Activated CD4-positive, alpha-beta T cell treated with anti-CD3 and anti-CD28 coated beads for 36 hours (primary cell): ENCODE measurements around the gene LHX2. TPM values are rescaled to one million over a fixed set of nuclear protein-coding genes. Genes with fewer than 3 reads are reported as not detected.
"Not testable (repeated sequence)": the region's sequence is repeated elsewhere in the genome, so short reads cannot be mapped to it uniquely, and the experiment has no call there.

Experiments used
- ATAC-seq: fragments of 200-7000 bp; cut with Tn5 transposase; one replicate; pipeline ENCODE4 v1.10.0; 2021; ENCODE audit warnings: mild to moderate bottlenecking, moderate library complexity
- CTCF ChIA-PET: fragments of 350-600 bp; sonication (Branson Sonifier 250); formaldehyde crosslinking; loops from one replicate; lab custom pipeline; 2021; ENCODE audit warnings: antibody characterized with exemption; lab: Charles Lee
- POLR2A ChIA-PET: fragments of 350-600 bp; sonication (Branson Sonifier 250); formaldehyde crosslinking; loops from one replicate; lab custom pipeline; 2021; ENCODE audit warnings: antibody characterized with exemption, inconsistent platforms; lab: Charles Lee
- DNase-seq: peaks from one replicate; pipeline ENCODE4 v3.0.0-alpha.2; 2020
- H3K27ac Mint-ChIP-seq: one replicate; pipeline ENCODE4 v1.8.0; 2021; ENCODE audit warnings: mixed read lengths
- H3K27me3 Mint-ChIP-seq: one replicate; pipeline ENCODE4 v1.8.0; 2021; ENCODE audit warnings: mixed read lengths
- H3K36me3 Mint-ChIP-seq: one replicate; pipeline ENCODE4 v1.8.0; 2021; ENCODE audit warnings: low read depth, mixed read lengths
- H3K4me1 Mint-ChIP-seq: one replicate; pipeline ENCODE4 v1.8.0; 2021; ENCODE audit warnings: mixed read lengths
- H3K4me3 Mint-ChIP-seq: one replicate; pipeline ENCODE4 v1.8.0; 2021; ENCODE audit warnings: mild to moderate bottlenecking, moderate library complexity, mixed read lengths
- H3K9me3 Mint-ChIP-seq: one replicate; pipeline ENCODE4 v1.8.0; 2021; ENCODE audit warnings: low read depth, mixed read lengths
- intact Hi-C, 2 experiments: fragments of 100-400 bp; cut with DNase I in 1 of 2; cut with micrococcal nuclease in 1 of 2; formaldehyde crosslinking; loops; one replicate each; pipeline versions ENCODE4 v1.14.2 to v1.15.1; 2022 to 2024; cut with DNase I, micrococcal nuclease
- total RNA-seq, 2 experiments: library from RNA; stranded (reverse); gene quantifications; one replicate each; pipeline ENCODE4 v1.2.3, GENCODE V29; 2021

Gene LHX2
- total RNA-seq, 2 experiments from 2014 or later: not detected

DNA sequence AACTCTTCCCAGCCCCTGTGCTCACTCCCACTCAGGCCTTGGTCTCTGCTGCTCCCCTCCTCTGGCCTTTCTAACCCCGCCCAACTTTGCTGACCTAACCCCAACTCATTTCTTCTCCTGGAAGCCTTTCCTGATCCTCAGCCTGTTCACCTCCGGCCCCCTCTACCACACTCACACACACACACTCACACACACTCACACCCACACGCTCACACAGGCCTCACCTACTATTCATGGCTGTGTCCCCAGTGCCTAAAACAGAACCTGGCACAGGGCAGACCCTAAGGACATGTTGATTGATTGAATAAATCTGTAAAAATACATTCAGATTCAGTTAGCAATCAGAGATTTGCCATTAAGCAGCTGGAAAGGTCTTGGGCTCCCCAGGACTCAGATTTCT lies 28.5 kb upstream of the LHX2 start:
- H3K36me3 Mint-ChIP-seq: no peaks in the 10 kb centered on the region

GRCh38 chr9:123984802-123985201 lies 26.8 kb upstream of the LHX2 start:
- Mint-ChIP-seq H3K4me3 (no peak overlapping the region), H3K4me1 (peaks cover 4% of the 10 kb centered on the region), H3K27me3 (peaks cover 36% of the 10 kb centered on the region), H3K36me3 (no peaks in the 10 kb centered on the region), H3K27ac (no peak overlapping the region), H3K9me3 (no peaks in the 10 kb centered on the region)
- ChIA-PET CTCF (no interaction called here), POLR2A (no interaction called here)
- ATAC-seq: no peak
- no peak for DNase-seq
- intact Hi-C loops: no loop called here

More for the DNA sequence above, 28.5 kb upstream of the LHX2 start:
- H3K27me3 Mint-ChIP-seq: peaks cover 37% of the 10 kb centered on the region
- intact Hi-C loops: no loop called here
- ATAC-seq: no peak
- H3K4me3 Mint-ChIP-seq: no peak overlapping the region
- no peak overlapping the region for H3K27ac Mint-ChIP-seq
- no peak for DNase-seq
- CTCF ChIA-PET: interaction anchor here (0.6 kb wide), 1 partner anchor 18 kb away, joined by 3 read pairs; no protein-coding TSS in a partner anchor
- H3K9me3 Mint-ChIP-seq: no peaks in the 10 kb centered on the region
- H3K4me1 Mint-ChIP-seq: peaks cover 4% of the 10 kb centered on the region
- POLR2A ChIA-PET: no interaction called here

DNA sequence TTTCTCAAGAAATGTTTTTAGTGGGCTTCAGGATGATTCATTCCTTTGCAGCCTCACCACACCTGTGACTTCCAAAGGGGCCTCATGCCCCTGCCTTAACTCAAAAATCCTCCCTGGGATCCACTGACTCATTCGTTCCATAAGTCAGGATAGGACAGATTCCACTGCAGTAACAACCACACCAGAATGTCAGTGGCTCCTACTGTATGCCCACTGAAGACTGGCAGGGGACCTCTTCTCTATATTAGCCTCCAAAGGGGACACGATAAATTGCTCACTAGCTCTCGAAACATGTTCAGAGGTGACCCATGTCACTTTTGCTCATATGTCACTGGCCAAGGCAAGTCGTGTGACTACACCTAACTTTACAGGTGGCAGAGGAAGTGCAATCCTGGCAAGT lies 25.7 kb upstream of the LHX2 start:
- CTCF ChIA-PET: interaction anchor here (0.7 kb wide), 1 partner anchor 293 kb away, joined by 3 read pairs; no protein-coding TSS in a partner anchor
- Mint-ChIP-seq H3K36me3 (no peaks in the 10 kb centered on the region), H3K27ac (no peak overlapping the region), H3K4me1 (peaks cover 4% of the 10 kb centered on the region), H3K4me3 (no peak overlapping the region), H3K27me3 (peaks cover 35% of the 10 kb centered on the region), H3K9me3 (no peaks in the 10 kb centered on the region)
- POLR2A ChIA-PET: no interaction called here
- intact Hi-C loops: no loop called here
- ATAC-seq: no peak
- no peak for DNase-seq

DNA sequence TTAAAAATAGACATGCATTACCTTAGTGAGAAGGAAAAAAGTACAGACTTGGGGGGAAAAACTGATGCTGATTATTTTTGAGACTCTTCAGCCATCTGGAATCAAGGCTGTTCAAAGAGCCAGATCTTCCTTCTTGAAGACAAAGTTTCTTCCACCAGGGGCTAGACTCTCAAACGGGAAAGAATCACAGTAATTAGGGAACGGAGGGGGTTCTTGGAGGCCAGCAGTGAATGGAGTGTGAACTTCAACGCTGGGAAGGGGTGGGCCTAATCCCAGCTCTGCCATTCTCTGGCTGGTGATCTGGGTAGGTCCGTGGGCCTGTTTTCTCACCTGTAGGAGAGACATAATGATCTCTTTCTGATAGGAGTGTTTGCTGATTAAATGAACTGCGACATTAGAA lies 21.1 kb upstream of the LHX2 start:
- CTCF ChIA-PET: no interaction called here
- Mint-ChIP-seq H3K27ac (no peak overlapping the region), H3K4me3 (no peak overlapping the region), H3K27me3 (peaks cover 42% of the 10 kb centered on the region), H3K9me3 (no peaks in the 10 kb centered on the region), H3K36me3 (no peaks in the 10 kb centered on the region), H3K4me1 (peaks cover 4% of the 10 kb centered on the region)
- ATAC-seq: no peak
- intact Hi-C loops: no loop called here
- POLR2A ChIA-PET: no interaction called here
- no peak for DNase-seq

DNA sequence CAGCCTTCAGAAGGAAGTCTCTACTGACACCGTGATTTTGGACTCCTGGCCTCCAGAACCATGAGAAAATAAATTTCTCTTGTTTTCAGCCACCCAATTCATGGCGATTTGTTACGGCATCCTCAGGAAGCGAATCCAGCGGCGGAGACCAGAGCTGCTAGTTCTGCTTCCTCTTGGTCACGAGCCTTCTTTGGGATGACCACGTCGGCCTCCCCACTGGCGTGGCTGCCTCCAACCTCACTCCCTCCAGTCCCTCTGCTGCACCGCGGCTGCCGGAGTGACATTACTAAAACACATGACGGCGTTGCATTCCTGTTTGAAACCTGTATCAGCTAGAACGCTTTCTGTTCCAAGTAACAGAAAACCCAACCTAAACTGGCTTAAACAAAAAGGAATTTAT lies 18.9 kb upstream of the LHX2 start:
- CTCF ChIA-PET, POLR2A ChIA-PET, ATAC-seq, DNase-seq, H3K4me3 Mint-ChIP-seq, H3K9me3 Mint-ChIP-seq, H3K36me3 Mint-ChIP-seq, intact Hi-C loops, H3K27ac Mint-ChIP-seq: not testable (repeated sequence)
- Mint-ChIP-seq H3K27me3 (peaks cover 44% of the 10 kb centered on the region), H3K4me1 (peaks cover 14% of the 10 kb centered on the region)

- Mint-ChIP-seq H3K27ac (peak overlapping the region; percentile 72), H3K27me3 (peaks cover 63% of the 10 kb centered on the region), H3K9me3 (no peaks in the 10 kb centered on the region), H3K4me1 (peaks cover 35% of the 10 kb centered on the region), H3K36me3 (no peaks in the 10 kb centered on the region), H3K4me3 (peak overlapping the region; percentile 23)
- intact Hi-C loops: loop anchor here in 1 of 2 experiments (2.0 kb wide), 1 partner anchor 68 kb away; no protein-coding TSS in a partner anchor
- peak; percentile 81 for DNase-seq
- POLR2A ChIA-PET: interaction anchor here (0.6 kb wide), 1 partner anchor 135 kb away, joined by 3 read pairs; no protein-coding TSS in a partner anchor
- CTCF ChIA-PET: interaction anchor here (1.7 kb wide), 1 partner anchor 22 kb away, joined by 4 read pairs; no protein-coding TSS in a partner anchor
- peak; percentile 80 for ATAC-seq
These were observed 14.7 kb upstream of the LHX2 start for GRCh38 chr9:123996731-123997421.

DNA sequence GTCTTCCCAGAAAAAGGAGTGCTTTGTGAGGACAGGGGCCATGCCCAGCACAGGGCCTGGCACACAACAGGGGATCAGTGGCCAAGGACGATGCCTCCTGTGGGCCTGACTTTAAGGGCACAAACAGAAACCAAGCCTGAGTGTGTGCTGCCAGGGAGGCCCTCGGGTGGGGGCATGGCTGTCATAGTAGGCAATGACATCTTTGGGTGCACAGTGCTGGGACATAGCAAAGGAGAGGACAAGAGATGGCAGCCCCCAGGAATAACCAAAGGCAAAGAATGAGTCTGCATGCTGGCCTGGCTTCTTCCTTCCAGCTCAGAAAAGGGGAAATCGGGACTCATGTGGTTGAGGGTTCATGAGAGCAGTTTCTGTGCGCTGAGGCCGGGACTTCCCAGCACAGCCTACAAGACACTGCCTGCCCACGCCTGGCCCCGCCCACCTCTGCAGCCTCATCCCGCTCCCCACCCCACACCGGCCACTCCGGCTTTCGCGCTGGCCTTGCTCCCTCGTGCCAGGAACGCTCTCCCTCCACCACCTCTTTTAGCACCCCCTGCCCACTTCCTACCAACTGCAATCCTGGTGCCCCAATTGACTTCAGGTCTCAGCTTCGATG lies 13.8 kb upstream of the LHX2 start:
- no peaks in the 10 kb centered on the region for H3K9me3 Mint-ChIP-seq
- POLR2A ChIA-PET: interaction anchor here (0.6 kb wide), 1 partner anchor 213 kb away, joined by 5 read pairs; no protein-coding TSS in a partner anchor
- peaks cover 72% of the 10 kb centered on the region for H3K27me3 Mint-ChIP-seq
- CTCF ChIA-PET: interaction anchor here (1.7 kb wide), 1 partner anchor 21 kb away, joined by 4 read pairs; no protein-coding TSS in a partner anchor
- DNase-seq (peak; percentile 64), ATAC-seq (peak; percentile 60)
- H3K27ac Mint-ChIP-seq: peak overlapping the region; percentile 72
- H3K4me3 Mint-ChIP-seq: peak overlapping the region; percentile 23
- peaks cover 35% of the 10 kb centered on the region for H3K4me1 Mint-ChIP-seq
- H3K36me3 Mint-ChIP-seq: no peaks in the 10 kb centered on the region
- intact Hi-C loops: loop anchor here in 1 of 2 experiments (2.0 kb wide), 1 partner anchor 69 kb away; no protein-coding TSS in a partner anchor

DNA sequence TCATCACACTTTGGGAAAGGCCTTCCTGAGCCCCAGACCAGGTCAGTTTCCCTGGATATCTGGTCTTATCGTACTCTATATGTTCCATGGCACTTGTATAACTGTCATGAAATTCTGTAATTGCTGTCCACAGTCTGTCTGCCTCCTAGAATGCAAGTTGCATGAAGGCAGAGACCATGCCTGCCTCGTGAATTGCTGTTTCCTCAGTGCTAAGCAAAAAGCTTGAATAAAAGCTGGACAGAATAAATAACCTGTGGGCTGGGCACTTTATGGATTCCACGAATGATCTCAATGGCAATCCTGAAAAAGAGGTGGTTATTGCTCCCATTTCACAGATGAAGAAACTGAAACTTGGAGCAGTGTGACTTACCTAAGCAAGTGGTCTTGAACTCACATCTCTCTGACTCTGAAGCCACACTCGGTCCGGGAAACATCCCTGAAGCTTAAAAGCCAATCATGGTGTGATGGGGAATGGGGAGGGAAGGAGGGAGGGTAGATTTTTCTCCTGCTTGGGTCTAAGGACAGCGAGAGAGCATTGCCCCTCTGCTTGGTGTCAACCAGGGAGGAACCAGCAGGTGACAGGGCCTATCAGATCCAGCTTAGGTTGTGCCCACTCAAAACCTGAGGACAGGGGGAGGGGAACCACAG lies 13.2 kb upstream of the LHX2 start:
- intact Hi-C loops: no loop called here
- POLR2A ChIA-PET: no interaction called here
- CTCF ChIA-PET: no interaction called here

DNA sequence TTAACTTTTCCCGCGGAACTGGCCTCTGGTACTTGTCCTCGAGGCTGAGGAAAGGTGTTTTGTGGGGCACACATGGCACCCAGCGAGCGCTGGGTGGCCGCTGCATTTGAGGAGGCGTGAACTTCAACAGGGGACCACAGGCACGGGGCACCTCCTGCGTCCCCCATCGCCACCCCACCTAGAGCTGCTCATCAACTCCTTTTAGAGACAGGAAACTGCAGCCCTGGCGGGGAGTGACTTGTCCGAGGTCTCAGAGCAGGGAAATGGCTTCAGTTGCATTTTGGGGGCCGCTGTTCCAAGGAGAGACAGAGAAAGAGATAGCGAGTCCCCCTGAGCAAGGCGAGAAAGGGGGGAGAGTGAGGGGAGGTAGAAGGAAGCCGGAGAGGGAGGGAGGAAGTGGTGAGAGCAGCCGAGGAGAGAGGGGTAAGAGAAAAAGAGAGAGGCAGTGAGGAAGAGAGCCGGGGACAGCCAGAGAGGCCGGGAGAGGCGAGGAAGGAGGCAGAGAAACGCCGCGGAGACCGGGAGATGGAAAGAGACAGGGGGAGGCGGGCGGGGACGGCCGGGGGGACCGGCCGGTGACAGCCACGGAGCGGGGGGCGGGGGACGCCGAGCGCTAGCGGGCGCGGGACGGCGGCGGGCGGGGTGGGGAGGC lies 12.5 kb upstream of the LHX2 start:
- Mint-ChIP-seq H3K27ac (no peak overlapping the region), H3K4me1 (peaks cover 35% of the 10 kb centered on the region)
- intact Hi-C loops: loop anchor here in 1 of 2 experiments (1.0 kb wide), 1 partner anchor 9 kb away; no protein-coding TSS in a partner anchor

More for the DNA sequence above, 13.2 kb upstream of the LHX2 start:
- ATAC-seq: no peak
- peak overlapping the region; percentile 9 for H3K4me3 Mint-ChIP-seq
- H3K27ac Mint-ChIP-seq: no peak overlapping the region
- no peak for DNase-seq
- no peaks in the 10 kb centered on the region for H3K9me3 Mint-ChIP-seq
- no peaks in the 10 kb centered on the region for H3K36me3 Mint-ChIP-seq
- H3K4me1 Mint-ChIP-seq: peaks cover 35% of the 10 kb centered on the region
- peaks cover 78% of the 10 kb centered on the region for H3K27me3 Mint-ChIP-seq

GRCh38 chr9:123999661-124000060 lies 11.9 kb upstream of the LHX2 start:
- POLR2A ChIA-PET: no interaction called here
- intact Hi-C loops: loop anchor here (1.0 to 10.0 kb wide), 3 partner anchors 9 to 455 kb away; no protein-coding TSS in a partner anchor

More for the DNA sequence above, 12.5 kb upstream of the LHX2 start:
- H3K4me3 Mint-ChIP-seq: peak overlapping the region; percentile 52
- H3K36me3 Mint-ChIP-seq: no peaks in the 10 kb centered on the region
- ChIA-PET CTCF (no interaction called here), POLR2A (no interaction called here)
- ATAC-seq (no peak), DNase-seq (peak; percentile 29)
- no peaks in the 10 kb centered on the region for H3K9me3 Mint-ChIP-seq
- peaks cover 82% of the 10 kb centered on the region for H3K27me3 Mint-ChIP-seq

More at GRCh38 chr9:123999661-124000060, 11.9 kb upstream of the LHX2 start:
- CTCF ChIA-PET: no interaction called here
- no peak overlapping the region for H3K4me3 Mint-ChIP-seq
- peaks cover 80% of the 10 kb centered on the region for H3K27me3 Mint-ChIP-seq
- peaks cover 35% of the 10 kb centered on the region for H3K4me1 Mint-ChIP-seq
- H3K36me3 Mint-ChIP-seq: no peaks in the 10 kb centered on the region
- ATAC-seq (no peak), DNase-seq (peak; percentile 22)
- no peaks in the 10 kb centered on the region for H3K9me3 Mint-ChIP-seq
- no peak overlapping the region for H3K27ac Mint-ChIP-seq
